NB4 (cell line): ENCODE measurements around the gene RIMKLB.

ENCODE experiments used
- CTCF ChIP-seq: IDR thresholded peaks from one replicate; pipeline ENCODE4 v1.5.1; 2012; ENCODE audit warnings: low read depth, low read length
- MYC ChIP-seq: IDR thresholded peaks from 2 replicates; pipeline ENCODE4 v1.6.1; 2011; ENCODE audit warnings: low read depth, low read length
- POLR2A ChIP-seq: IDR thresholded peaks from 2 replicates; pipeline ENCODE4 v1.6.1; 2011; ENCODE audit warnings: mild to moderate bottlenecking; ENCODE audit not compliant: insufficient read length; ENCODE audit errors: extremely low read depth

GRCh38 chr12:8770499-8770898 lies 72.7 kb downstream of the RIMKLB start:
- no peak for TF ChIP-seq POLR2A
- no peak for TF ChIP-seq CTCF
- TF ChIP-seq MYC, result no peak
